Measurements from ENCODE around the gene SPESP1.
"Not testable (repeated sequence)": the region's sequence is repeated elsewhere in the genome, so short reads cannot be mapped to it uniquely, and the experiment has no call there.

Gene SPESP1

GRCh38 chr15:68958597-68958996, 28.3 kb downstream of the SPESP1 start:
- TF ChIP-seq CTCF (conservative IDR thresholded peaks at IDR 0.05): no peak
- H3K27ac ChIP-seq: no peak overlapping the region

GRCh38 chr15:68962465-68962864, 32.1 kb downstream of the SPESP1 start:
- TF ChIP-seq CTCF (conservative IDR thresholded peaks at IDR 0.05): no peak
- H3K27ac ChIP-seq: no peak overlapping the region

- H3K27ac ChIP-seq: not testable (repeated sequence)
Measured at GRCh38 chr15:68963719-68964118, 33.4 kb downstream of the SPESP1 start.

GRCh38 chr15:68966996-68967395, 36.7 kb downstream of the SPESP1 start:
- no peak overlapping the region for H3K27ac ChIP-seq

GRCh38 chr15:68967948-68968347, 37.6 kb downstream of the SPESP1 start:
- no peak for TF ChIP-seq CTCF (conservative IDR thresholded peaks at IDR 0.05)
- no peak overlapping the region for H3K27ac ChIP-seq

More at GRCh38 chr15:68966996-68967395, 36.7 kb downstream of the SPESP1 start:
- TF ChIP-seq CTCF (conservative IDR thresholded peaks at IDR 0.05): no peak

GRCh38 chr15:68969298-68969697, 39.0 kb downstream of the SPESP1 start:
- no peak for TF ChIP-seq CTCF (conservative IDR thresholded peaks at IDR 0.05)

GRCh38 chr15:68972201-68973065, 42.1 kb downstream of the SPESP1 start:
- H3K27ac ChIP-seq: no peak overlapping the region
- TF ChIP-seq CTCF (conservative IDR thresholded peaks at IDR 0.05): no peak

More at GRCh38 chr15:68969298-68969697, 39.0 kb downstream of the SPESP1 start:
- no peak overlapping the region for H3K27ac ChIP-seq

GRCh38 chr15:68975651-68976160, 45.4 kb downstream of the SPESP1 start:
- not testable (repeated sequence) for H3K27ac ChIP-seq

- H3K27ac ChIP-seq: not testable (repeated sequence)
Measured at GRCh38 chr15:68977426-68977825, 47.1 kb downstream of the SPESP1 start.
